DND-41 (cell line): ENCODE measurements around the gene FBXL13.

Experiments
- CTCF ChIP-seq: IDR thresholded peaks from 2 replicates; pipeline ENCODE4 v1.5.1; 2012; ENCODE audit warnings: borderline replicate concordance, low read length, moderate library complexity, mild to moderate bottlenecking; ENCODE audit not compliant: poor library complexity, severe bottlenecking; ENCODE audit errors: extremely low read depth
- EZH2 ChIP-seq: IDR thresholded peaks from 3 replicates; pipeline ENCODE4 v1.6.1; 2012; ENCODE audit warnings: borderline replicate concordance, low read depth, mild to moderate bottlenecking, moderate library complexity, low read length, inconsistent platforms; ENCODE audit not compliant: severe bottlenecking

DNA sequence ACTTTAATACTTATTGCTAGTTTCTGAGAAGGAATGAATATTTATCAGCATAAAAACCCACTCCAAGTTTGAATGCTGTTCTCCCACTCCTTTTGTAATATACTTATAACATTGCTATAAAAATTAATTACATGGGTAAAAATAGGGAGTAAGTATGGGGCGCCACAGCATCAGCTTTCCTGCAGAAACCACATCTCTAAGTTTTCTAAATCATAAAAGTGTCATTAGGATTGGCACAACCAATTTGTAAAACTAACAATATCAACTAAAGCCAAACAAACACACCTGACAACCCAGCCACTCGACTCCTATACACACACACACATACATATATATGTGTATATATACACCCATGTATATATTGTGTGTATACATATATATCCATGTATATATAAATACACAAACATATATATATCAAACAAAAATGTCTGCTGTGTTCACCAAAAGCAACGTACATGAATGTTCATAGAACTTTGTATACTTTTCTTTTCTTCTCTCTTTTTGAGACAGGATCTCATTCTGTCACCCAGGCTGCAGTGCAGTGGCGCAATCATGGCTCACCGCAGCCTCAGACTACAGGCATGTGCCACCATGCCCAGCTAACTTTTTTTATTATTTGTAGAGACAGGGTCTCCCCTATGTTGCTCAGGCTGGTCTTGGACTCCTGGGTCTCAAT, 176.6 kb downstream of the FBXL13 start:
- TF ChIP-seq CTCF, result no peak
- no peak for TF ChIP-seq EZH2
